Measurements from ENCODE around the gene CPPED1. TPM values are rescaled to one million over a fixed set of nuclear protein-coding genes. Genes with fewer than 3 reads are reported as not detected.

Gene CPPED1
- total RNA-seq, 2 donors from 2014 or later: 8.4 to 14.7 TPM

DNA sequence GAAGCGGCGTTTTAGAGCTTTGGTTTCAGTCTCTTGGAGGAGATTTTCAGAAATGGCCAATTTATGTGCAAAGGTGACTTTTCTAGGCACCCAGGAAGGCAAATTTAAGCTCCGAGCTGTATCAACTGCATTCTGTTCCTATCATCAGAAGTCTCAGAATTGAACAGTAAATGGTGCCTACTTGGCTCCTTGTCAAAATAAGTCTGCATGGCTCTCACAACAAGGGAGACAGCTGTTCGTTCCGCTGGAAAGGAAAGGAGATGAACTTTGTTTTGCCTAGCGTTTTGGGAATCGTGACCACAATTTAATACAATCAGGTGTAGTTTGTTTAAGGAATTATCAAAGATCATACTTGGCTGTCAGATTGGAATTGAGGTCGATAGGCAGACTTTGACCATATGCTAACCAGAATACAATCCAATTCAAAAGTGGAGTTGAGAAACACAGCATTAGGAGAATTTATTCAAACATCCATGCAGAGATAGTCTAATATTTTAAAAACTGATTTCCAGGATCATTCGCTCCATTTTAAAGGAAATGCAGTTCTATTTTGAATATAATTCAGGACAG is 139.4 kb downstream of the CPPED1 start:
- WGBS, 2 experiments (ENCODE audit: insufficient coverage in 1 of 2, insufficient read length in 1 of 2): 94 to 97% methylated on average over 9 of the region's 9 CpGs
- Histone ChIP-seq H3K9ac (ENCODE audit: extremely low read depth, low read length, poor library complexity, severe bottlenecking) (no peak overlapping the region), H3K4me1 (ENCODE audit: control insufficient read depth, insufficient read depth, low read length) (no peaks in the 10 kb centered on the region), H3K9me3 (ENCODE audit: control insufficient read depth, low read length) (peaks cover 22% of the 10 kb centered on the region), H3K27ac (ENCODE audit: low read depth, low read length) (no peak overlapping the region), H3K27me3 (ENCODE audit: control insufficient read depth, insufficient read depth, low read length, poor library complexity, severe bottlenecking) (no peaks in the 10 kb centered on the region), H3K4me3 (ENCODE audit: low read length) (no peak overlapping the region), H3K36me3 (ENCODE audit: control insufficient read depth, insufficient read depth, low read length) (peaks cover 5% of the 10 kb centered on the region)
- Mint-ChIP-seq H3K4me1 (peaks cover 6% of the 10 kb centered on the region), H3K36me3 (ENCODE audit: low read depth) (peaks cover 12% of the 10 kb centered on the region), H3K27ac (no peak overlapping the region), H3K27me3 (ENCODE audit: insufficient read depth) (no peaks in the 10 kb centered on the region), H3K4me3 (no peak overlapping the region), H3K9me3 (peaks cover 18% of the 10 kb centered on the region)
- DNase-seq: no peak
- TF ChIP-seq, protein P1, sequence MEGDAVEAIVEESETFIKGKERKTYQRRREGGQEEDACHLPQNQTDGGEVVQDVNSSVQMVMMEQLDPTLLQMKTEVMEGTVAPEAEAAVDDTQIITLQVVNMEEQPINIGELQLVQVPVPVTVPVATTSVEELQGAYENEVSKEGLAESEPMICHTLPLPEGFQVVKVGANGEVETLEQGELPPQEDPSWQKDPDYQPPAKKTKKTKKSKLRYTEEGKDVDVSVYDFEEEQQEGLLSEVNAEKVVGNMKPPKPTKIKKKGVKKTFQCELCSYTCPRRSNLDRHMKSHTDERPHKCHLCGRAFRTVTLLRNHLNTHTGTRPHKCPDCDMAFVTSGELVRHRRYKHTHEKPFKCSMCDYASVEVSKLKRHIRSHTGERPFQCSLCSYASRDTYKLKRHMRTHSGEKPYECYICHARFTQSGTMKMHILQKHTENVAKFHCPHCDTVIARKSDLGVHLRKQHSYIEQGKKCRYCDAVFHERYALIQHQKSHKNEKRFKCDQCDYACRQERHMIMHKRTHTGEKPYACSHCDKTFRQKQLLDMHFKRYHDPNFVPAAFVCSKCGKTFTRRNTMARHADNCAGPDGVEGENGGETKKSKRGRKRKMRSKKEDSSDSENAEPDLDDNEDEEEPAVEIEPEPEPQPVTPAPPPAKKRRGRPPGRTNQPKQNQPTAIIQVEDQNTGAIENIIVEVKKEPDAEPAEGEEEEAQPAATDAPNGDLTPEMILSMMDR (conservative IDR thresholded peaks at IDR 0.05): no peak

DNA sequence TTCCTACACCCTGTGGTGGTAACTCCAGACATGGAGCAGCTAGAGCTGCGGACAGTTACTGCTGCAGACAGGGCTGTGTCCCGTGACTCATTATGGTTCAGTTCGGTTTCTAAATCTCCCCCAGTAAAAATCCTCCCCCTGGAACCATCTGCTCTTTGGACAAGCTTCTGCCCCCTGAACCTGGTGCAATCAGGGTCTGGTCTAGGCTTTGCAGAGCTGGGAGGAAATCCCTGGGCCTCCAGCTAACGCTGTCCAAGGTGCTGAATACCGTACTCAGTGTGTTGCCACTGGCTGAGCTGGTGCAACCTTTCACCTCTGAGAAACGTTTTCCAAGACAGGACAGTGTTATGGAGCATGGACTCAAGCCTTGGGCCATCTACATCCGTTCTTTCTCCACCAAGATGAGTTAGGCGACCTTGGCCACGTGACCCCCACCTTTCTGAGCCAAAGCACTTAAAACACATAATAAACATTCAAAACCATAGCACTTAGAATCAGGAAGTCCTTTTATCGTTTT is 142.0 kb downstream of the CPPED1 start:
- no peaks in the 10 kb centered on the region for H3K4me1 ChIP-seq (ENCODE audit: control insufficient read depth, insufficient read depth, low read length)
- peaks cover 5% of the 10 kb centered on the region for H3K36me3 ChIP-seq (ENCODE audit: control insufficient read depth, insufficient read depth, low read length)
- TF ChIP-seq, protein P1 (conservative IDR thresholded peaks at IDR 0.05): no peak
- no peak overlapping the region for H3K9ac ChIP-seq (ENCODE audit: extremely low read depth, low read length, poor library complexity, severe bottlenecking)
- no peak overlapping the region for H3K4me3 ChIP-seq (ENCODE audit: low read length)
- peak; percentile 93 for DNase-seq
- H3K27ac ChIP-seq (ENCODE audit: low read depth, low read length): no peak overlapping the region
- peaks cover 19% of the 10 kb centered on the region for H3K9me3 ChIP-seq (ENCODE audit: control insufficient read depth, low read length)
- Mint-ChIP-seq H3K4me3 (no peak overlapping the region), H3K9me3 (peaks cover 2% of the 10 kb centered on the region), H3K36me3 (ENCODE audit: low read depth) (peaks cover 10% of the 10 kb centered on the region), H3K27ac (no peak overlapping the region), H3K27me3 (ENCODE audit: insufficient read depth) (peaks cover 4% of the 10 kb centered on the region), H3K4me1 (peaks cover 6% of the 10 kb centered on the region)
- no peaks in the 10 kb centered on the region for H3K27me3 ChIP-seq (ENCODE audit: control insufficient read depth, insufficient read depth, low read length, poor library complexity, severe bottlenecking)
- 54 to 60% methylated on average over 6 to 10 of the region's 10 CpGs for WGBS, 2 experiments (ENCODE audit: insufficient coverage in 1 of 2, insufficient read length in 1 of 2)

DNA sequence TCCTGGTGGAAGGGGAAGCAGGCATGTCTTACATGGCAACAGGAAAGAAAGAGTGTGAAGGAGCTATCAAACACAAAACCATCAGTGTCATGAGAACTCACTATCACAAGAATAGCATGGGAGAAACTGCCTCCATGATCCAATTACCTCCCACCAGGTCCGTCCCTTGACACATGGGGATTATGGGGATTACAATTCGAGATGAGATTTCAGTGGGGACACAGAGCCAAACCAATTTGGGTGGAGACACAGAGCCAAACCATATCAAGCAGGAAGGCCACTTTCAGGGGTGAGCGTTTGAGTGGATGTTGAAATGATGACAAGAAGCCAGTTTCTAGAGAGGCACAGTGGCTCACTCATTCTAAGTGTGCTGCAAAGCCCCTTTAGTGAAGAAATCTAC is 143.8 kb downstream of the CPPED1 start:
- Mint-ChIP-seq H3K36me3 (ENCODE audit: low read depth) (peaks cover 10% of the 10 kb centered on the region), H3K27ac (no peak overlapping the region), H3K4me3 (no peak overlapping the region), H3K27me3 (ENCODE audit: insufficient read depth) (peaks cover 4% of the 10 kb centered on the region), H3K9me3 (peaks cover 2% of the 10 kb centered on the region), H3K4me1 (peaks cover 6% of the 10 kb centered on the region)
- no peak overlapping the region for H3K27ac ChIP-seq (ENCODE audit: low read depth, low read length)
- WGBS, 2 experiments (ENCODE audit: insufficient coverage in 1 of 2, insufficient read length in 1 of 2): 72 to 83% methylated on average over 2 to 3 of the region's 3 CpGs
- no peak overlapping the region for H3K9ac ChIP-seq (ENCODE audit: extremely low read depth, low read length, poor library complexity, severe bottlenecking)
- H3K4me3 ChIP-seq (ENCODE audit: low read length): no peak overlapping the region
- no peaks in the 10 kb centered on the region for H3K4me1 ChIP-seq (ENCODE audit: control insufficient read depth, insufficient read depth, low read length)
- no peak for DNase-seq
- peaks cover 19% of the 10 kb centered on the region for H3K9me3 ChIP-seq (ENCODE audit: control insufficient read depth, low read length)
- H3K36me3 ChIP-seq (ENCODE audit: control insufficient read depth, insufficient read depth, low read length): peaks cover 5% of the 10 kb centered on the region
- H3K27me3 ChIP-seq (ENCODE audit: control insufficient read depth, insufficient read depth, low read length, poor library complexity, severe bottlenecking): no peaks in the 10 kb centered on the region
- TF ChIP-seq, protein P1 (conservative IDR thresholded peaks at IDR 0.05): no peak

Data from endodermal cell (in vitro differentiated cells).